HepG2 (cell line): ENCODE results near the gene ABCB8. TPM values are rescaled to one million over a fixed set of nuclear protein-coding genes. Genes with fewer than 3 reads are reported as not detected.

ENCODE experiments used
- DRAP1 ChIP-seq: IDR thresholded peaks from 2 replicates; pipeline ENCODE4 v1.6.1; 2016; ENCODE audit warnings: missing genetic modification reagents, missing compliant biosample characterization
- EZH2 ChIP-seq: conservative IDR thresholded peaks from 2 replicates; pipeline ENCODE4 v1.6.1; 2012; ENCODE audit warnings: mild to moderate bottlenecking, low read depth, low read length, moderate library complexity
- HIVEP1 ChIP-seq: sonication (generic); formaldehyde crosslinking; IDR thresholded peaks from 2 replicates; pipeline ENCODE4 v1.4.0; 2020; ENCODE audit warnings: mild to moderate bottlenecking, missing genetic modification reagents
- HNRNPL ChIP-seq: fragments of 200-400 bp; formaldehyde crosslinking; IDR thresholded peaks from 2 replicates; pipeline ENCODE4 v1.6.1; 2017; ENCODE audit warnings: mild to moderate bottlenecking, low read depth, low read length
- HOXA5 ChIP-seq: sonication (generic); formaldehyde crosslinking; IDR thresholded peaks from 2 replicates; pipeline ENCODE4 v1.4.0; 2020; ENCODE audit warnings: missing genetic modification reagents
- KLF6 ChIP-seq: IDR thresholded peaks from 2 replicates; pipeline ENCODE4 v1.8.0; 2016; ENCODE audit warnings: missing biosample characterization, missing genetic modification reagents
- MLX ChIP-seq: IDR thresholded peaks from 2 replicates; pipeline ENCODE4 v1.6.1; 2016
- NFATC3 ChIP-seq: sonication (generic); formaldehyde crosslinking; IDR thresholded peaks from 2 replicates; pipeline ENCODE4 v1.5.1; 2020; ENCODE audit warnings: mild to moderate bottlenecking, missing genetic modification reagents
- NFIC ChIP-seq: IDR thresholded peaks from 2 replicates; pipeline ENCODE4 v1.6.1; 2012; ENCODE audit warnings: mild to moderate bottlenecking, low read length, inconsistent platforms
- NR2F2 ChIP-seq: IDR thresholded peaks from 2 replicates; pipeline ENCODE4 v1.6.1; 2012; ENCODE audit warnings: low read depth, inconsistent platforms, borderline replicate concordance
- PBX3 ChIP-seq: sonication (generic); formaldehyde crosslinking; IDR thresholded peaks from 2 replicates; pipeline ENCODE4 v1.8.1; 2023; ENCODE audit warnings: missing genetic modification reagents, inconsistent platforms, borderline replicate concordance
- SMARCC2 ChIP-seq: fragments of 450-650 bp; IDR thresholded peaks from 2 replicates; pipeline ENCODE4 v1.6.1; 2017; ENCODE audit warnings: antibody characterized with exemption, mild to moderate bottlenecking
- SPEN ChIP-seq: sonication (generic); formaldehyde crosslinking; IDR thresholded peaks from 2 replicates; pipeline ENCODE4 v1.5.1; 2020; ENCODE audit warnings: low read depth, mild to moderate bottlenecking, missing genetic modification reagents
- XRCC5 ChIP-seq: fragments of 200-400 bp; formaldehyde crosslinking; optimal IDR thresholded peaks from 2 replicates; pipeline ENCODE3; 2017; ENCODE audit warnings: mild to moderate bottlenecking, low read length
- ZBTB37 ChIP-seq: sonication (generic); formaldehyde crosslinking; IDR thresholded peaks from 2 replicates; pipeline ENCODE4 v1.4.0; 2020; ENCODE audit warnings: mild to moderate bottlenecking, missing genetic modification reagents
- ZBTB43 ChIP-seq: sonication (generic); formaldehyde crosslinking; conservative IDR thresholded peaks from 2 replicates; pipeline ENCODE4 v1.4.0; 2020; ENCODE audit warnings: missing genetic modification reagents
- ZFP90 ChIP-seq: sonication (generic); formaldehyde crosslinking; IDR thresholded peaks from 2 replicates; pipeline ENCODE4 v1.8.0; 2022; ENCODE audit warnings: missing genetic modification reagents, mild to moderate bottlenecking, inconsistent platforms, borderline replicate concordance
- ZNF260 ChIP-seq: sonication (generic); formaldehyde crosslinking; IDR thresholded peaks from 2 replicates; pipeline ENCODE4 v1.4.0; 2020; ENCODE audit warnings: missing genetic modification reagents, low read depth, mild to moderate bottlenecking, borderline replicate concordance
- ZNF362 ChIP-seq: sonication (generic); formaldehyde crosslinking; IDR thresholded peaks from 2 replicates; pipeline ENCODE4 v1.4.0; 2020; ENCODE audit warnings: missing genetic modification reagents, mild to moderate bottlenecking, borderline replicate concordance
- ZNF550 ChIP-seq: sonication (generic); formaldehyde crosslinking; IDR thresholded peaks from 2 replicates; pipeline ENCODE4 v1.4.0; 2020; ENCODE audit warnings: mild to moderate bottlenecking, missing genetic modification reagents, borderline replicate concordance
- ZNF563 ChIP-seq: sonication (generic); formaldehyde crosslinking; IDR thresholded peaks from 2 replicates; pipeline ENCODE4 v1.8.0; 2022; ENCODE audit warnings: mild to moderate bottlenecking, moderate library complexity, missing genetic modification reagents
- ZNF800 ChIP-seq: sonication (generic); formaldehyde crosslinking; IDR thresholded peaks from 2 replicates; pipeline ENCODE4 v1.4.0; 2020; ENCODE audit warnings: missing genetic modification reagents
- polyA plus RNA-seq, 8 experiments: library from polyadenylated mRNA; depleted of rRNA in 3 of 8; stranded (reverse) in 7 of 8; unstranded in 1 of 8; fragments of >200 nt; fragmentation: Illumina TruSeq in 4 of 8; extraction: Trizol in 4 of 8; gene quantifications; 2 replicates each; pipeline versions ENCODE4 v1.2.1 to v1.2.3, GENCODE V29; 2011 to 2016; ENCODE audit warnings: low read depth in 4 of 8, missing spikeins in 1 of 8, mixed read lengths in 1 of 8; ENCODE audit not compliant: insufficient read depth in 1 of 8
- total RNA-seq, 5 experiments: library from RNA; depleted of rRNA; stranded (reverse); fragments of >200 nt; fragmentation: Illumina TruSeq; extraction: Trizol; gene quantifications; 2 replicates each; pipeline ENCODE4 v1.2.3, GENCODE V29; 2016; ENCODE audit warnings: low read depth in 1 of 5

Gene ABCB8
- total and polyA plus RNA-seq, 2 of the 13 experiments (the other 11 are each of a cell fraction or from before 2014, with no cell fraction given): 6.6 to 16.7 TPM

DNA sequence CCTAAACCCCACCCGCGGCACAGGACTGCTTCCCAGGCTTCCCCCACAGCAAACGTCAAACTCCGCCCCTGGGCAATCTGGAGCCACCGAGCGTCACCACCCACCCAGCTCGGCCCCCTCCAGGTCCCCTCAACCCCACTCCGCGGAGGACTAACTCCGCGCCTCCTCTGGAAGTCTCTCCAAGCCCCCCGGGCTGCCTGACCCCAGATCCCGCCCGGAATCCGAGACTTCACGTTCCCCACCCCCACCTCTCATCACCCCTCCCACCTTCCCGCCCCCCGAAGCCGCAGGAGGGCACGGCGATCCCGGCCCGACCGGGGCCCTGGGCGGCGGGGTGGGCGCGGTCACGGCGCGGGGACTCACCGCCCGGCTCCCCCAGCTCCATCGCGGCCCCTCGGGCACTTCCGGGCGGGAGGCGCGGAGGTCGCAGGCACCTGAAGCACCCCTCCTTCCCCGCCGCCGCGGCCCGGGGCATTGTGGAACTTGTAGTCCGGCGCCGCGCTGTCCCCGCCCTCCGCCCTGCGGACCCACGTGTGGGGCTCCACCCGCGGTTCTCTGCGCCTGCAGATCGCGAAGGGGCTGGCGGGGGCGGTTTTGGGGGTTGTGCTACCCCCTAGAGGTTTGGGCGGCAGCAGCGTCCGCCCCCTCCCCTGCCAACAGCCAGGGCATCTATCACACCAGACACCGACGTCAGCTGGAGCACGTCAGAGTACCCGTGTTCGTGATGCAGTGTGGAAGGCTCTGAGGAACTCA is 55.0 kb downstream of the ABCB8 start, which contains the start of gene TMUB1 (continued):
- TF ChIP-seq DRAP1 (CRISPR knock-in tag) (no peak), HNRNPL (no peak), SPEN (CRISPR knock-in tag) (peak; percentile 46; the same call in 1 of the 2 replicates), XRCC5 (peak; percentile 17), ZNF260 (CRISPR knock-in tag) (no peak), SMARCC2 (no peak), ZNF563 (CRISPR knock-in tag) (no peak), NFATC3 (CRISPR knock-in tag) (no peak), EZH2 (no peak), HIVEP1 (no peak), ZBTB43 (CRISPR knock-in tag) (no peak), KLF6 (CRISPR knock-in tag) (no peak), HOXA5 (CRISPR knock-in tag) (0 out of 2 replicates have a peak, but pooled peaks have one; percentile 40), ZBTB37 (CRISPR knock-in tag) (no peak), MLX (CRISPR knock-in tag) (no peak), ZFP90 (CRISPR knock-in tag) (0 out of 2 replicates have a peak, but pooled peaks have one; percentile 61), ZNF362 (CRISPR knock-in tag) (no peak), ZNF550 (CRISPR knock-in tag) (no peak), ZNF800 (CRISPR knock-in tag) (no peak), NFIC (no peak), NR2F2 (no peak), PBX3 (CRISPR knock-in tag) (no peak)
